ENCODE results near the gene INSYN2A.

INSYN2A gene
- total RNA-seq = 0 reads per million in 4 donors

- no peak for DNase-seq
Measured at GRCh38 chr10:127196282-127197153, at the start of gene INSYN2A. Gene INSYN2A, minus strand, starts transcription at chr10:127196591. Its CDS starts 20,196 bp downstream, at chr10:127176395.

- no peak for DNase-seq
Measured at GRCh38 chr10:127245456-127245855, 49.1 kb upstream of the INSYN2A start.

- DNase-seq = peak in 1 of 5 donors; percentile 25
Measured at GRCh38 chr10:127243490-127244272, 47.3 kb upstream of the INSYN2A start.

GRCh38 chr10:127242914-127243313 is 46.5 kb upstream of the INSYN2A start:
- no peak for DNase-seq

GRCh38 chr10:127236266-127236665 is 39.9 kb upstream of the INSYN2A start:
- no peak for DNase-seq

- no peak for DNase-seq
Measured at GRCh38 chr10:127234306-127234800, 38.0 kb upstream of the INSYN2A start.

GRCh38 chr10:127228195-127228787 is 31.9 kb upstream of the INSYN2A start:
- DNase-seq = no peak

- DNase-seq = no peak
Measured at GRCh38 chr10:127227663-127228062, 31.3 kb upstream of the INSYN2A start.

GRCh38 chr10:127227027-127227426 is 30.6 kb upstream of the INSYN2A start:
- no peak for DNase-seq

GRCh38 chr10:127221281-127221680 is 24.9 kb upstream of the INSYN2A start:
- DNase-seq = no peak

GRCh38 chr10:127218658-127219057 is 22.3 kb upstream of the INSYN2A start:
- DNase-seq = no peak

- no peak for DNase-seq
Measured at GRCh38 chr10:127216786-127217185, 20.4 kb upstream of the INSYN2A start.

- no peak for DNase-seq
Measured at GRCh38 chr10:127216274-127216673, 19.9 kb upstream of the INSYN2A start.

GRCh38 chr10:127215866-127216265 is 19.5 kb upstream of the INSYN2A start:
- DNase-seq = no peak

GRCh38 chr10:127210936-127211466 is 14.6 kb upstream of the INSYN2A start:
- DNase-seq = no peak

GRCh38 chr10:127207081-127207480 is 10.7 kb upstream of the INSYN2A start:
- no peak for DNase-seq

GRCh38 chr10:127203067-127203466 is 6.7 kb upstream of the INSYN2A start:
- DNase-seq = no peak

- DNase-seq = no peak
Measured at GRCh38 chr10:127200646-127201045, 4.3 kb upstream of the INSYN2A start.

GRCh38 chr10:127198721-127199120 is 2.3 kb upstream of the INSYN2A start:
- DNase-seq = no peak

- no peak for DNase-seq
Measured at GRCh38 chr10:127198307-127198706, 1.9 kb upstream of the INSYN2A start.

- no peak for DNase-seq
Measured at GRCh38 chr10:127197154-127197432, 702 bp upstream of the INSYN2A start.

- no peak for DNase-seq
Measured at GRCh38 chr10:127195571-127196281, 665 bp downstream of the INSYN2A start.
